ENCODE results near the gene YARS1.

- TF ChIP-seq CTCF (IDR thresholded peaks at IDR 0.05; ENCODE audit: low read length) (no peak), EZH2phosphoT487 (IDR thresholded peaks at IDR 0.05; ENCODE audit: low read length) (no peak)
Measured at GRCh38 chr1:32859915-32860314, 42.8 kb upstream of the YARS1 start.
